GM13977 (cell line): Measurements from ENCODE around the gene DGLUCY.

ENCODE experiments used
- DNase-seq: peaks from one replicate; pipeline ENCODE4 v3.0.0; 2012; ENCODE audit warnings: low spot score
- CTCF ChIP-seq: IDR thresholded peaks from 2 replicates; pipeline ENCODE4 v1.5.1; 2012; ENCODE audit warnings: mild to moderate bottlenecking, control low read depth; ENCODE audit not compliant: insufficient read depth; ENCODE audit errors: extremely low read depth, missing control alignments
- in situ Hi-C: fragments of 300-500 bp; cut with MboI; formaldehyde crosslinking; loops from one replicate; pipeline ENCODE4 v1.12.0; 2022; ENCODE audit warnings: low sequenced_read_pairs, low pct_unique_long_range_greater_than_20kb, mixed read lengths, inconsistent platforms; ENCODE audit not compliant: unreplicated experiment

DGLUCY gene

DNA sequence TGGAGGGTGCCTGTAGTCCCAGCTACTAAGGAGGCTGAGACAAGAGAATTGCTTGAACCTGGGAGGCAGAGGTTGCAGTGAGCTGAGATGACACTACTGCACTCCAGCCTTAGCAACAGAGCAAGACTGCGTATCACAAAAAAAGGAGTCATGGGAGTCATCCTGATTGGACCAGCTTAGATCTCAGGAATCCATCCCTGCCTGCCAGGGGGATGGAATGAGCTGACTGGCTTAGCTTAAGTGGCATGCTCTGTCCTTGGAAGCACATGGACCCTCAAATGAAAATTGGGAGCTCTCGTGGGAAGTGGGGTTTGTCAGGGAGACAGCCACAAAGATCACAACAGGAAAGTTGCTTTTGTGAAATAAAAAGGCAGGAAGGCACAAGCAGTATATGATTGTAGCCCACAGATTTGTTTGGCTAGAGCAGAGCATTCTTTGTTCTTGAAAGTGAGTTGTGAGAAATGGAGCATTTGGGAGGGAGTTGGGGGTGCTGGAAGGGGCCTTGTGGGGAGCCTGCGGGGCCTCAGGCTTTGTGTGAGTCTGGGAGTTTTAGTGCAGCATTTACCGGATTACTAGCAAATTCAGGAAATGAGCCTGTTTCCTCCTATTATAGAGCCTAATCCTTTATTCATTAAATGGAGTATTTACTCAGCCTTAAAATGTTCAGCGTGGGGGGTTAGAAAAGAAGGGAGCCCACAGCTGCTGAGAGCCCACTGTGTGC is 30.7 kb downstream of the DGLUCY start:
- TF ChIP-seq CTCF, result no peak
- in situ Hi-C loops, result no loop called here
- DNase-seq, result no peak

GRCh38 chr14:91145391-91146160 is 31.7 kb downstream of the DGLUCY start:
- in situ Hi-C loops, result no loop called here
- no peak for DNase-seq
- TF ChIP-seq CTCF, result no peak

DNA sequence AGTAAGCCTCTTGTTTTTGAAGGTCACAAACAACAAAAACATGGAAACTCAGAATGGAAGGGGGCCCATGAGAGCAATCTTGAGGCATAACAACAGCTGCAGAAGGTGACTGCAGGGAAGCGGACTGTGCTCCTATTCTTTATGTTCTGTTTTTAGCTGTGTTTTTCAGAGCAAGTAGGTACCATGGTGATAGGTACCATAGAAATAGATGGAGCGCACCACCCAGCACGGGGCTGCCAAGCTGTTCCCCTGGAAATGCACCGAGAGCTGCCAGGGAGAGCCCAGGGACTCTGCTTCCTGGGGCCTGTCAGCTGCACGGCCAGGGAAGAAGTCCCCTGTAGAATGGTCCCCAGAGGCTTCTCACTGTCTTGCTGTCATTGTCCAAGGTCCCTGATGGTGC is 32.8 kb downstream of the DGLUCY start:
- TF ChIP-seq CTCF, result no peak
- no peak for DNase-seq
- in situ Hi-C loops, result no loop called here

GRCh38 chr14:91149462-91149861 is 35.6 kb downstream of the DGLUCY start:
- no peak for DNase-seq
- no peak for TF ChIP-seq CTCF
- in situ Hi-C loops, result no loop called here

GRCh38 chr14:91152499-91152898 is 38.6 kb downstream of the DGLUCY start:
- no peak for TF ChIP-seq CTCF
- in situ Hi-C loops, result no loop called here

DNA sequence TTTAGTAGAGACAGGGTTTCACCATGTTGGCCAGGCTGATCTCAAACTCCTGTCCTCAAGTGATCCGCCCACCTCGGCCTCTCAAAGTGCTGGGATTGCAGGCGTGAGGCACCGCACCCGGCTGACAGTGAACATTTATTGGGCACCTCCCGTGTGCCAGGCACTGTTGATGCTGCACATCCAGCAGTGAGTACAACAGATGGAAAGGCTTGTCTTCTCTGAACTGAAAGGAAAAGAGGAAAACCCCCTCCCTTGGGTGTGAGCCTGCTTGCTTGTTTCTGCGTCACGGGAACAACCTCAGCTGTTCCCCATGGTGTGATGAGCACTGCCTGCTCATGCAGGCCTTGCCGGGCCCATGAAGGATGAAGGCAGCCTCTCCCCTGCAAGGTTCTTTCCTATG is 39.5 kb downstream of the DGLUCY start:
- no peak for DNase-seq
- in situ Hi-C loops, result no loop called here
- TF ChIP-seq CTCF, result no peak

More at GRCh38 chr14:91152499-91152898, 38.6 kb downstream of the DGLUCY start:
- no peak for DNase-seq
